HG03520 (cell line): ENCODE data around the gene QRSL1.
A peak's percentile ranks its signal among the peaks of the same experiment; 100 is the strongest.
"Not testable (repeated sequence)": the region's sequence is repeated elsewhere in the genome, so short reads cannot be mapped to it uniquely, and the experiment has no call there.

ENCODE experiments used
- ATAC-seq: cut with Tn5 transposase; IDR thresholded peaks from one replicate; pipeline ENCODE4 v1.9.1; 2021; ENCODE audit warnings: mild to moderate bottlenecking, moderate library complexity; ENCODE audit not compliant: unreplicated experiment

QRSL1 gene, protein sequence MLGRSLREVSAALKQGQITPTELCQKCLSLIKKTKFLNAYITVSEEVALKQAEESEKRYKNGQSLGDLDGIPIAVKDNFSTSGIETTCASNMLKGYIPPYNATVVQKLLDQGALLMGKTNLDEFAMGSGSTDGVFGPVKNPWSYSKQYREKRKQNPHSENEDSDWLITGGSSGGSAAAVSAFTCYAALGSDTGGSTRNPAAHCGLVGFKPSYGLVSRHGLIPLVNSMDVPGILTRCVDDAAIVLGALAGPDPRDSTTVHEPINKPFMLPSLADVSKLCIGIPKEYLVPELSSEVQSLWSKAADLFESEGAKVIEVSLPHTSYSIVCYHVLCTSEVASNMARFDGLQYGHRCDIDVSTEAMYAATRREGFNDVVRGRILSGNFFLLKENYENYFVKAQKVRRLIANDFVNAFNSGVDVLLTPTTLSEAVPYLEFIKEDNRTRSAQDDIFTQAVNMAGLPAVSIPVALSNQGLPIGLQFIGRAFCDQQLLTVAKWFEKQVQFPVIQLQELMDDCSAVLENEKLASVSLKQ

DNA sequence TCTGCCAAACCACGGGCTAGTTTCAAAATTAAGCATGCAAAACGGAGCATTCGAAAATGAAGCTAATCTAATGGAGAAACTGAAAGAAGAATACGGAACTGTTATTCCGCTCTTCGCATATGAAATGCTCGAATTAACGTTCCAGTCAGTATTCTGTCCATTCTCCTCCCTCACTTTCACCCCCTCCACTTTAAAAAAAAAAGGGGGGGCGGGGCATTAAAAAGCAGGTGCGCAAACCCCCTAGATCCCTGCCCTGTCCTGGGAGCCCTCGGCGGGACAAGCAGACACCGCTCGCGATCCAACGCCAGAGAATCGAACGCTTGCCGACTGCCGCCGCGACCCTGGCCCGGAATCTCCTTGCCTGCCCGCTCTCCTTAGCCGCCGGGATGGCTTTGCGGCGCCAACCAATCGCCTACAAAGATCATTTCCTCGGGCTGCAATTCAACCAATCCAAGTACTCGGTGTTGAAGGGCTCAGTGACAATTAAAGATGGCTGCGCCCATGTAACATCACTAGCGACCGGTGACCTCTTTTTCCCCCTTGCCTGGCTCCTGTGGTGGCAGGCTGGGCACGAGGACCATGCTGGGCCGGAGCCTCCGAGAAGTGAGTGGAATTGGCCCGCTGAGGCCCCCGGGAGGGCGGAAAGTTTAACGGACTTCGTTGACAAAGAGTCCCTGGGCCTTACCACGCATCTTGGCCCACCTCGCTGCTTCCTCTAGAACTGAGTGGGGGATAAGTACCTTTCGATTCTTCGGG, at the start of gene QRSL1, which contains the start of gene RTN4IP1:
QRSL1 (plus strand) TSS at position 476 of the 756 bp plus-strand sequence; CDS start at position 580, 104 bp downstream.
RTN4IP1 (minus strand) TSS at position 396 of the 756 bp plus-strand sequence. CDS start 477 bp downstream, outside the sequence.
- ATAC-seq, result peak; percentile 79

DNA sequence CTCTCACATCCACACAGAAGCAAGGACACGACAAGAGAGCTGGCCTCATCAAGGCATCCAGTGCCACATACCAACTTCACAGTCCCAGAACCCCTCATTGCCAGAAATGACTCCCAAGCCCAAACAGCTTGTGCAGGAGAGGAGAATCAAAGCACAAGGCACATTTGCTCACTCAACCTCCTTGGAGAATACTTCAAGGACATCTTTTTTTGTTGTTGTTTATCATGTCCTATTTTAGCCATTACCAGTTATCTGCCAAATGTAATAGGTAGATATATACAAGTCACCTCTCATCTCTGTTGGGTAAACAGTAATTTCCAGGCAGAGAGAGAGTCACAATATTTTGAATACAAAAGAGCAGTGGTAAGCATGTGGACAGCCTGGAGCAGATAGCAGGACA, 47.9 kb upstream of the QRSL1 start:
- ATAC-seq, result no peak

DNA sequence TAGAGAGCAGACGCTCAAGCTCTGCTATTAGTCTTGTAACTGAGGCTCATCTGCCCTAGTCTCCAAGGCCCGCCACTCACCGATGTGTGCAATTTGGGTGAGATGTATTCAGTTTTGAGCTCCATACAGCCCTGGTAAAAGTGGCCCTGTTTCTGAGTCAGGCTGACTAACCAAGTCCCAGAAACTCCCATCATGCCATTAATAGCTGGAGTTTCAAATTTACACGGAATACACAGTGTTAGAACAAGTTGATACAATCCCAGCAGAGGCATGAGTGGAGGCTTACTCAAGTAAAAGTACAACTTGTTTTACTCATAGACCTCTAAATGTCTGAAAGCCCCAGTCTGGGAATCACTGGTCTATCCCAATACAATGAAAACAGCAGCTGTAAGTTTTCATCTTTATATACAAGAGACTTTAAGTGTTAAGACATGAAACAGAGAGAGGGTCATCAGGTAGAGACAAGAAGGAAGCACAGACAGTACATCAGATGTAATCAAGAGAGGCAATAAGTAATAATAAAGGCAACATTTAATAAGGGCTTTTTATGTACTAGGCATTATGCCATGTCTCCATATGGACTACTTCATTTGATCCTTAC, 42.5 kb upstream of the QRSL1 start:
- no peak for ATAC-seq

DNA sequence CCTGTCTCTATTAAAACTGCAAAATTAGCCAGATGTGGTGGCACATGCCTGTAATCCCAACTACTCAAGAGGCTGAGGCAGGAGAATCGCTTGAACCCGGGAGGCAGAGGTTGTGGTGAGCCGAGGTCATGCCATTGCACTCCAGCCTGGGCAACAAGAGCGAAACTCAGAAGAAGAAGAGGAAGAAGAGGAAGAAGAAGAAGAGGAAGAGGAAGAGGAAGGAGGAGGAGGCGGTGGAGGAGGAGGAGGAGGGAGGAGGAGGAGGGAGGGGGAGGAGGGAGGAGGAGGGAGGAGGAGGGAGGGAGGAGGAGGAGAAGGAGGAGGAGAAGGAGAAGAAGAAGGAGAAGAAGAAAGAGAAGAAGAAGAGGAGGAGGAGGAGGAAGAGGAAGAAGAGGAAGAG, 40.4 kb upstream of the QRSL1 start:
- not testable (repeated sequence) for ATAC-seq

DNA sequence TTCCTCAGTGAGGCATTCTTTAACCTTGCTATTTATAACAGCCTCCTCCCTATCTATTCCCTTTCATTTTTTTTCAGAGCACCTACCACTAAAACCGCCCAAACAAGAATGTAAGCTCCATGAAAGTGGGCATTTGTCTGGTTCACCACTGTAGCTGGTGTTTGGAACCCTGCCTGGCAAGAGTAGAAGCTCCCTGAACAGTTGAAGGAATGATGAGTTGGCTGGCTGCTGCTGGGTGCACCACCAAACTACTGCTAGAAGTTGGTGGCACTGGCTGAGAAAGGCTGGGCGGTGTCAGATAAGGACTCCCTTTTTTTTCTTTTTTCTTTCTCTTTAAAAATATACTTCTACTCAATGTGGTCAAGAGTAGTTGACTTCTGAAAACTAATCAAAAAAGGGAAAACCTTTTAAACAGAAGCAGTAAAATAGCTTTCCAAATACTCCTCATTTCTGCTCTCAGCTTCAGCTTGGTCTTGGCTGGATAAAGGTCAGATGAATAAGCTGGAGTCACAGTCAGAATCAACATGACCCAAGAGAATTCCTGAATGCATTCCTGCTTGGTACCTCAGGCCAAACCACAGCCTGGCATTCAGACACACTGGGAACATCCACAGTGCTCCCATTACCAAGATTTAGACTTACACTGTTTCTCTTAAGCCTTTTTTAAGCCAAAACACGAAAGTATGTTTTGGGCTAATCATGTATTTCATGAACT, 38.1 kb upstream of the QRSL1 start:
- no peak for ATAC-seq

DNA sequence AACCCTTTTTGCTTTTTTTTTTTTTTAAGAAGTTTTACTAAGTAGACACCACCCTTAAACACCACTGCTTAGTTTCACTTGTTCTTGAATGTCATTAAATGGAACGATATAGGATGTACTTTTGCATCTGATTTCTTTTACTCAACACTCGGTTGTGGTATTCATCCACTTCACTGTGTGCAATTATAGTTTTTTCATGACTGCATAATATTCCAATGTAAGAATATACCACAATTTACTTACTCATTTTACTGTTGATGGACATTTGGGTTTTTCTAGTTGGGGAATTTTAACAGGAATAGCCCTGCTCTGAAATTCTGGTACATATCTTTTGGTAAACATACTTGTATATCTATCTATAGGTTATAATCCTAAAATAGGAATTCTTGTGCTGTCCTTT, 29.9 kb upstream of the QRSL1 start:
- ATAC-seq, result no peak

DNA sequence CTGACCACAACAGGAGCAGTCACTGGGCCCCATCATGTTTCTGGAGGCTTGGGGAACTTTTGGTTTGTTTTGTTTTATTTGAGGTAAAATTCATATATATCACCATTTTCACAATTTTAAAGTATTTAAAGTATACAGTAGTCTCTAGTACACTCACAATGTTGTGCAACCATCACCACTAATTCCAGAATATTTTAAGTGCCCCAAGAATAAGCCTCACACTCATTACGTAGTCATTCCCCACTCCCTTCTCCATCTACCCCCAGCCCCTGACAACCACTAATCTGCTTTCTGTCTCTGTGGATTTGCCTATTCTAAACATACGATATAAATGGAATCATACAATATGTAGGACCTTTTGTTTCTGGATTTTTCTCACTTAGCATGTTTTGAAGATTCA, 29.0 kb upstream of the QRSL1 start:
- ATAC-seq, result no peak

DNA sequence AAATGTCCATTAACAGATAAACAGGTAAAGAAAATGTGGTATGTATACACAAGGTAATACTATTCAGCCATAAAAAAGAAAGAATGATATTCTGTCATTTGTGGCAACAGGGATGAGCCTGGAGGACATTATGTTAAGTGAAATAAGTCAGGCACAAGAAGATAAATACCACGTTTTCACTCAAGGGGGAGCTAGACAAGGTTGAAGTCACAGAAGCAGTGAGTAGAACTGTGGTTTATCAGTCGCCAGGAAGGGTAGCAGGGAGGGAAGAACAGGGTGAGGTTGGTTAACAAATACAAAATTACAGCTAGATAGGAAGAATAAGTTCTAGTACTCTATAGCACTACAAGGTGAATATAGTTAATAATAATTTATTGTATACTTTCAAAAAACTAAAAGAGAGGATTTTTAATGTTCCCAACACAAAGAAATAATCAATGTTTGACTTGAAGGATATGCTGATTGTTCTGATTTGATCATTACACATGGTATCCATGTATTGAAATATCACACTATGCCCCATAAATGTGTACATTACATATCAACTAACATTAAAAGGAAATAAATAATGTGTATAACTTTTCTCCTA, 21.2 kb upstream of the QRSL1 start:
- no peak for ATAC-seq

DNA sequence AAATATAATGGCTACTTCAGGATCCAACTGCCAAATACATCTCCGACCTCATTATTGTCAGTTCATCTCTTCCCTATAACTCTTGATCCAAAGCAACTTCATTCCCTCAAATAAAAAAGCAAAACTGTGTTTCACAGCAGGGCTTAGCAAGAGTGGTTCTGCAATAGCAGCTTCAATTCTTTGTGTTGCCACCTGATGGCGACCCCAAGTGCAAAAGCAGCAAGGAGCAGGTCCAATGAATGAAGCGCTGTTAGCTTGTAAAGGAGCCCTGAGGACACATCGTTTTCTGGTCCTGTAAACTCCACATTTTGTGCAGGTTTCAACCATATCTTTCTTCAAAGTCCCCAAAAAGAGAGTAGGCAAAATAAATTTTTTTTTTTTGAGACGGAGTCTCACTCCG, 19.7 kb upstream of the QRSL1 start:
- ATAC-seq, result no peak

DNA sequence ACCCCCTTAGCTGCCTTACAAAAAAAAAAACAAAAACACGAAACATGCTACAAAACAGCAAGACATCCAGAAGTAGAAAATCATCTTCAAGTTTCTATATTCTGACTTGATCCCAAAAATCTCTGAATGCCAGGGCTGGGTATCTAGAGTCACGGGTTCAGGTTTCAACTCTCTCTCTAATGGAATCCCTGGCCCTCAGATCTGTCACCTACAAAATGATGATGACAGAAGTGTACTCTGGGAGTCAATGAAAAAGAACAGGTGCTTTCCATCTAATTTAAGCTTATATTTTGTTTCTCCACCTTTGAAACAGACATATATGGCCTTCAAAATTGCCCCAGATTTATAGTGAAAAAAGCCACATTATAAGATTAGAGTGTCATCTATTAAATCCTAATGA, 18.3 kb upstream of the QRSL1 start:
- ATAC-seq, result no peak

DNA sequence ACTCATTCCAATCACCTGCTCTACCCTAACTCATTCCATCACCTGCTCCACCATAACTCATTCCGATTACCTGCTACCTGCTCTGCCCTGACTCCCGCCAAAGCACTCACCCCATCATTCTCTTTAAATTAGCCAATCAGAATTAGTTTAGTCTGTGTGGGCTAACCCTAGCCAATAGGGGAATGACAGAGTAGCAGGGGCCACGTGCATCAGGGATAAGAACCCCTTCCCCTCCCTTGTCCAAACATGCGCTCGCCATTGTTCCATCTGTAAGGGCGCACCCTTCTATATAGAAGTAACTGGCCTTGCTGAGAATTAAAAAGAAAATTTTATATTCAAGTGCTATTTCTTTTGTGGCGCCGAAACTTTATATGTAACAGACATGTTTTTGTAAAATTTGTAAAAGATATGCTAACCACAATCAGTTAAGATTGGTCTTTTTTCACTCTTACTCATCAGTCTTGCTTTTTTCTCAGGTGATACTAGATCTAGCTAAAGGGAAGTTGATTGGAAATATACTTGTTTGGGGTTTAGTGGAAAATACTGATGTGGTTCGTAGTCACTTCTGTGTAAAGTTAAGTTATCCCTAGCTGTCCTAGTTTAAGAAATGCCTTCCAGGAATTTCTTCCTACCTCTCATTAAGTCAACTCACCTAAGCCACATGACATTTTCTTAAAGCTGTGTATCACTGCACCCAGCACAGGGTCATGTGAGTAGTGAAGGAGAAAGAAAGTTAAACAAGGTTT, 16.5 kb upstream of the QRSL1 start:
- ATAC-seq, result no peak

DNA sequence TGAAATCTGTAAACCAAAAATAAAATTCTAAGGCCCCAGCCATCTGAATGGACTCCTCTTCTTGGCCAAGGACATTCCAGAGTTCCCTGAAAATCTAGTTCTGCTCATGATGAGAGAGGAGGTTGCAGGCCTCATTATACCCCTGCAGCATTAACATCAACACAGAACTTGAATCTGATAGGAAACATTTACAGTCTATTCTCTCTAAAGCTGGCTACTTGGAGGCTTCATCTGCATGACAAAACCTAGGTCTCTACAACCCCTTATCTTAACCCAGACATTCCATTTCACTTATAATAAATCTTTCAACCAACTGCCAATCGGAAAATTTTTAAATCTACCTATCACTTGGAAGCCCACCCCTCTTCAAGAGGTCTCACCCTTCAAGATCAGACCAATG, 15.8 kb upstream of the QRSL1 start:
- no peak for ATAC-seq

DNA sequence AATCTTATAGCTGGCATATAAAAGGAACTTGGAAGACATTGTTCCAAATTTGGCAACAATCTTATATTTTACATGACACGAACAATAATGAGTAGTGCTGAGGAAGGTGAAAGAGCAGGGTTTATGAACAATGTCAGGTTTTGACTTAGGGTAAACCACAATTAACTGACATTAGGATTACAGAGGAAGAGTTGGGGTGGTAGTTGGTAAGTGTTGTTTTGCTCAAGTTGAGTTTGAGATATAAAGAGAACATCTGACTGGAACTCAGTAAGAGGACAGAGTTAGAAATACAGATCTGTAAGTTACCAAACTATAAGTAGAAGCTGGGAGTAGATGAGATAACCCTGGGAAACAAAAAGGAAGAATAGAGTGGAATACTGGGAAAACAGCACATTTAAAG, 15.2 kb upstream of the QRSL1 start:
- ATAC-seq, result no peak

DNA sequence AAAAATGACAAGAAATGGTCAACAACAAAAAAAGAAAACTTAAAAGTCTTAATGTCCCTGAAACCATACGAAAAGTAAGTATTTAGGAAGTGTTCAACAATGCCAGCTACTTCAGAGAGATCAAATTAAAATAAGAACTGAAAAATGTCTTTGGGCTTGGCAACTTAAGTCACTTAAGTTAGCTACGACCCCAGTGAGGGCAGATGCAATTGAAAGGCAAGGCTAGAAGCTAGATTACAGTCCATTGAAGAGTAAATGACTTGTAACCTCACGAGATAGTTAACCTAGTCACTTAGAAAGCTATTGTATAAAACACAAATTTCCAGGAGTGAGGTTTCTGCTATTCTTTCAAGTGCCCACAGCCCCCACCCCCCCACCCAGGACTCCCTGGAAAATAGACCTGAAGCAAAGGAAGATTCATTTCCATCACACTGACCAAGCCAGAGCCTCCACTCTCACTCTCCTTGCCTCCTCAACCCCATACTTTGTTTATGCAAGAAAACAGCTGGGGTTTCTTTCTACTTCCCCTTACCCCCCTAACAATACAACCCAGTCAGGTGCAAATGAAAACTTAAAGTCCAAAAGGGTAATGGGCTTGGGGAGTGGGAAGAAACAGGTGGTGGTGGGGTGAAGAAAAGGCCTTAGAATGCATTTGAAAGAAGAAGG, 14.7 kb upstream of the QRSL1 start:
- no peak for ATAC-seq

DNA sequence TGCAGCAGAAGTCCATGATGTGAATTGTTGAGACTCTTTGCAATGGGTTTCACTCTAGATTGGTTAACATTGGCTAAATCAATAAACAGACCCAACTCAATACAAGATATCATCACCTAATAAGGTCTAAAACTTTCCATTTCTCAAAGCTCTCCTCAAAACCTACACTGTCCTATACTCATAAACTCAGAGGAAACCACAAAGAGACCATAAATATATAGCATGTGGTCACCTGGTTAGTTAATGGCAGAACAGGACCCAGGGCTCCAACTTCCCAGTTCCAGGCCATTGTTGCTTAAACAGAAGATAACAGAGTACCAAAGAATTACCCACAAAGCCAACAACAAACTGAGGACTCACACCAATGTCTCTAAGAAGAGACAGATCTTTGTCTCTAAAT, 12.1 kb upstream of the QRSL1 start:
- ATAC-seq, result no peak

DNA sequence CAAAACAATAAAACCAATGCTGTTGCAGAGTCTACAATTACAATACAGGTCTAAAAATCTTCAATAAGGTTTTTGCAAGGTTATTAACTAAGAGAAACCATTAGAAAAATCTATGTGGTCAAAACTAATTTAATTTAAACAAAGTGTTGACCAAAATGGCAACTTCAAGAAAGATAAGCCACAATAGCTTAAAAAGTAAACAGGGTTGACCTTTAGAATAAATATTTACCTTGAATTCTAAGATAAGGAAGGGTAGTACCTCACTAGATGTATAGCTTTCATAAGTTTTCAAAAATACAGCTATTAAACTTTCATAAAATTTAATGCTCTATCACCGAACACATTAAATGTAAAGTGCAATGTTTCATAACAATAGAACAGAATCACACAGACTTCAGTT, 11.5 kb upstream of the QRSL1 start:
- ATAC-seq, result no peak

DNA sequence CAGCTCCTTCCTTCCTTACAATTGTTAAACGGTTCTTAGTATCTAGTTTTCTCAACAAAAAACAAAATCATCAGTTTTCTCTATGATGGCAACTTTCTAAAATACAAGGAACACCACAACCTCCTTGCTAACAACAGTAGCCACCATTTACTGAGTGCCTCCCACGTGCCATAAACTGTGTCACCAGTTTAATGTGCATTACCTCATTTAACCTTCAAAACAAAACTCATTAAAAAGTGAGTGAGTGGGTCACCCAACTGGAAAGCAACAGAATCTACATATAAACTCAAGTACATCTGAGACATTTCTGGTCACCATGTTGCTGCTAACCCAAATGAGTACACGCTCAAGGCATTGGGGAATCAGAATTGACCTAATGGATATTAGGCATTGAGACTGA, 11.1 kb upstream of the QRSL1 start:
- ATAC-seq, result no peak

DNA sequence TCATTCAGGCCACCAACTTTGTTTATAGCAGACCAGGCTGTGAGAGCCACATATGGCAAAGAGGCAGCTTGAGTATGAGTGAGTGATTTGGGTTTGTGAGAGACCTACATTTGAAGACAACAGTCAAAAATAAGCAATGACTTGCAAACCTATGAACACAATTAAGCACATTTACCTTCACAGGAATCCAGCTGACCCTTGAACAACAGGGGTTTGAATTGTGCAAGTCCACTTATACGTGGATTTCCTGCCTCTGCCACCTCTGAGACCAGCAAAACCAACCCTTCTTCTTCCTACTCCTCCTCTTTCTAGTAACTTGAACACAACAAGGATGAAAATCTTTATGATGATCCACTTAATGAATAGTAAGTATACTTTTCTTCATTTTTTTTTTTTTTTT, 10.2 kb upstream of the QRSL1 start:
- ATAC-seq, result no peak

DNA sequence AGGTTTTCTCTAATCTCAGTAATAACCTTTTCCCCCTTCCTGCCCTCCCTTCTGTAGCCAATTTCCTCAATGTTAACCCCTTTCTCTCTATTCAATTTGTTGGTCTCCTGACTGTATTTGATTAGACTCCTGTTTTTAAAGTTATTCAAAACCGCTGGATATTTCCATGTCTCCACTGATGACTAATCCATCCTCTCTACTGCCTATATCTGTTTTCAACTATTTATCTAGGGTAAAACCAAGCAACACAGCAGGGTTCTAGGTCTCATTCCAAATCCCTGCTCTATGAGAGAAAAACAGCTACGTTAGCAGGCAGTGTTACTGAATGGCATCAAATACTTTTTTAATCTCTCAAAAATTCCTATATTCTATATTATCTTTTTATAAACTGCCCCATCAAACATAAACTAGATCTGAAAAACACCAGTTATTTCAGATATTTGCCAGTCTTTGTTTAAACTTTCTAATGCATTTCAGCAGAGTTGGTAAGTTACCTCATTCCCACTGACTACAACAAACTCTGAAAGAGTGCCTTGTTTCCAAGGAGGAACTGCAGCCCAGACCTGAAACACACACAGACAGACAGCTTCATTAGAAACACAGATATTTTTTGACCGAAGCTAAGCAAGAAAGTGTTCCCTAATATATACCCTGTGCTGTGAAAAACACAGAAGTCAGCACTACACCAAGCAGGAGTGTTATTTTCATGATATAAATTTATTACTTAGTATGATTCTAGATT, 8.3 kb upstream of the QRSL1 start:
- no peak for ATAC-seq
